NT2/D1 (cell line): ENCODE data around the gene ATF4.

Source experiments
- SUZ12 ChIP-seq: IDR thresholded peaks from 2 replicates; pipeline ENCODE4 v1.6.1; 2011; ENCODE audit not compliant: insufficient read length, insufficient read depth; ENCODE audit errors: extremely low read depth
- ZNF274 ChIP-seq: IDR thresholded peaks from 2 replicates; pipeline ENCODE4 v1.6.1; 2011; ENCODE audit warnings: mild to moderate bottlenecking, low read depth, low read length

DNA sequence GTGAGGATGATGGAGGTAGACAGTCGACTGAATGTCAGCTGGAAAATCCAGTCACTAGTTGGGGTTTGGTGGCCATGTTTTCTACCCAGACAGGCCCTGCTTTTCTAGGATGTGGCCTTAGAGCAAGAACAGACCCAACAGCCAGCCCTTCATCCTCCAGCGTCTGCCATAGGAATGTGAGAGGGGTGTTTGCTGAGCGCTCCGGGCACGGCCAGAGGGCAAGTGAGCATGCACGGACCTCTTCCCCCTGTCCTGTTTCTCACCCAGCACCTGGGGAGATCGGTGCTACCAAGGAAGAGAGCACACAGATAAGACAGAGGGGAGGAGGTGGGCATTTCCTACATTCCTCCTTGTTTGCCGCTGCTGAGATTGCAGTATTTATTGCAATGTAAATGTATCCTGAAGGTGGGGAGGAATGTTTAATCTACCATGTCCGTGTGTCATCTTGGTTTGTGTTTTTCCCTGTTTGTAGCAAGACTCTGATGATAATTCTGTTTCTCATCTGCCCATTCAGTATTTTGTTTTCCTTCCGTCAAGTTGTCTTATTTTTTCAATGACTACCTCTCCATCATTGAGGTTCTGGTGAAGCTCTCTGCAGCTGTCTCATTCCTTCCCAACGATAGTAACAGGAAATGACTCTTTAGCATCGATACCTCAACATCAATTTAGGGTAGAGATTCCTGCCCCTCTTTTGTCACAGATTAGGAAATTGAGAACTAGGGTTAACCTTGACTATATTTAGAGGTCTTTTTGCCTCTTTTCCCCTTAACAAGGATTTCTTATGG is 4.9 kb upstream of the ATF4 start:
- TF ChIP-seq ZNF274 (no peak), SUZ12 (no peak)
